NCI-H2107 (cell line): Measurements from ENCODE around the gene SCLY.

ENCODE experiments used
- DNase-seq: peaks from one replicate; lab custom pipeline; 2025; lab: John Stamatoyannopoulos, UW

The SCLY gene

DNA sequence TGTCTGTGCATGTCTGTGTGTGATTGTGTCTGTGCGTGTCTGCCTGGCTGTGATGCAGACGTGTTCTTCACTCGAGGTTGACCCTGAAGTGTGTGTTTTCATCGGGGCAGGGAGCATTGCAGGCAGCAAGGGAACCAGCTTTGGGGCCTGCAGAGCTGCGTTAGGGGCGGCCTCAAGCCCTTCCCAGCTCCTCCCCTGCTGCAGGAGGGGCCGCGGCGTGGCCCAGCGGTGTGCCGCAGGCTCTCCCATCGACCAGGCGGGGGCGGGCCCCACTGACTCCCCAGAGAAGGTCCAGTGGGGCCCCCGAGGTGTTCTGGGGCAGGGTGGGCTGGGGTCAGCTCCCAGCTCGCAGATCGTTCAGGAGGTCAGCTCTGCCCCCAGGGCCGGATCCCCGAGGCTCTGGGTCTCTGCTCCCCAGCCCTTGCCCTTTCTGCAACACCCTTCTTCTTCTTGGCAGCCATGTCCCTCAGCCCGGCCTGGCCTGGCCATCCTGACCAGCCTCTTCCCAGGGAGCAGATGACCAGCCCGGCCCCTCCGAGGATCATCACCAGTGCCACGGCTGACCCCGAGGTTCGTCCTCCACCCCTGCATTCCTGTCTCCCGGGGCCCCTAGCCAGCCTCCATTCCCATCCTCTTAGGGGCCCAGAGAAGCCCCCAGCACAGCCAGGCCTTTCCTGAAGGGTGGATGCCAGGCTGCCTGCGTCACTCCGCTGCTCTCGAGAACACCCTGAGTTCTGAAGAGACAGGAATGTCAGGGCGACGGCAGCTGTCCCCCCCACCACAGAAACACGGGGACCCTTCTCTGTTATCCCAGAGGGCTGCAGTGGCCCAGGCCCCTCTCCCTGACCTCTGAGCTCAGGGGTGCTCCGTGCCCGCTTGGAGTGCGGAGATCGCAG is 66.6 kb downstream of the SCLY start:
- DNase-seq = no peak

GRCh38 chr2:238128061-238128440 is 67.2 kb downstream of the SCLY start:
- no peak for DNase-seq

DNA sequence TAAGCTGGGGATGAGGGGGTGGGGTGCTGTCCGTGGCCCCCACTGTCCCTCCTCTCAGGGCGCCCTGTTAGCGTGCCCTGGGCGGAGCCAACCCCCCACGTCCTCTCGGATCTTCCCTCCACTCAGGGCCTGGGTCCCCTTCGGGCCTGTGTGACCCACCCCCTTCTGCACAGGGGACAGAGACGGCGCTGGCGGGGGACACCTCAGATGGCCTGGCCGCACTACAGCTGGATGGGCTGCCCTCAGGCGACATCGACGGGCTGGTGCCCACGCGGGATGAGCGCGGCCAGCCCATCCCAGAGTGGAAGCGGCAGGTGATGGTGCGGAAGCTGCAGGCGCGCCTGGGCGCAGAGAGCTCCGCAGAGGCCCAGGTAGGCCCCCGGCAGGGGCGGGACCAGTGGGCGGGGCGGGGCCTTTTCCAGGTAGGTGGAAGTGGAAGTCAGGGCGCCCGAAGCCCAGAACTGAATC is 67.8 kb downstream of the SCLY start:
- no peak for DNase-seq

DNA sequence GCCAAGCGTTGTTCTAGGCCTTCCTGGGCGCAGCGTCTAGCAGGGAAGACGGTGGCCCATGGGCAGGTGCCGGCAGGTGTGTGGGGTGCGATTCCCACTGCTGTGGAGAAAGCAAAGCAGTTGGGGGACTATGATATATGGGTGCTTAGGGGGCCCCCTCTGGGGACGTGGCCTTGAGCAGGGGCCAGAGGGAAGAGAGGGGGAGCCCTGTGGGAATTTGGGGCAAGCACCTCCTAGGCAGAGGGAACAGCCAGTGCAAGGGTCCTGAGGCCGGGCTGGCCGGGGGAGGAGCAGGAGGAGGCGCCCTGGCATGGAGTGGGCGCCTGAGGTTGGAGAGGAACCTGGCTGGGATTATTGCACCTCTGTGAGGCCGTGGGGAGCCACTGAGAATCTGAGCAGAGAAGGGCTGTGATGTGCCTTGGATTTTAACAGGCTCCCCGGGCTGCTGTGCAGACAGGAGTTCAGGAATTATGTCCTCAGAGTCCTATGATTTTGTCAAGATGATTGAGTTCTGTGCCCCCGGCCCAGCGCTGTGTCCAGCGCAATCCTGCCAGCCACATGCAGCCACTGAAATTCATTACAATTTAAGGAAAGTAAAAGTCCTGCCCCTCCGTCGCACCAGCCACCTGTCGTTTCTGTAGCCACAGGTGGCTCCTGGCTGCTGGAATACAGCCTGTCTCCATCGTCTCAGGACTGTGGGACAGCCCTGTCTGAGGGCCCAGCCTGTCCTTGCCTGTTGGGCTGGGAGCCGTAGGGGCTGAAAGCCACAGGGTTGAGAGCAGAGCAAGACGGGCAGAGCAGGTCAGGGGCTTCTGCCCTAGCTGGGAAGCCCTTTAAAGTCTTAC is 68.6 kb downstream of the SCLY start:
- no peak for DNase-seq

GRCh38 chr2:238130111-238130695 is 69.4 kb downstream of the SCLY start:
- no peak for DNase-seq

DNA sequence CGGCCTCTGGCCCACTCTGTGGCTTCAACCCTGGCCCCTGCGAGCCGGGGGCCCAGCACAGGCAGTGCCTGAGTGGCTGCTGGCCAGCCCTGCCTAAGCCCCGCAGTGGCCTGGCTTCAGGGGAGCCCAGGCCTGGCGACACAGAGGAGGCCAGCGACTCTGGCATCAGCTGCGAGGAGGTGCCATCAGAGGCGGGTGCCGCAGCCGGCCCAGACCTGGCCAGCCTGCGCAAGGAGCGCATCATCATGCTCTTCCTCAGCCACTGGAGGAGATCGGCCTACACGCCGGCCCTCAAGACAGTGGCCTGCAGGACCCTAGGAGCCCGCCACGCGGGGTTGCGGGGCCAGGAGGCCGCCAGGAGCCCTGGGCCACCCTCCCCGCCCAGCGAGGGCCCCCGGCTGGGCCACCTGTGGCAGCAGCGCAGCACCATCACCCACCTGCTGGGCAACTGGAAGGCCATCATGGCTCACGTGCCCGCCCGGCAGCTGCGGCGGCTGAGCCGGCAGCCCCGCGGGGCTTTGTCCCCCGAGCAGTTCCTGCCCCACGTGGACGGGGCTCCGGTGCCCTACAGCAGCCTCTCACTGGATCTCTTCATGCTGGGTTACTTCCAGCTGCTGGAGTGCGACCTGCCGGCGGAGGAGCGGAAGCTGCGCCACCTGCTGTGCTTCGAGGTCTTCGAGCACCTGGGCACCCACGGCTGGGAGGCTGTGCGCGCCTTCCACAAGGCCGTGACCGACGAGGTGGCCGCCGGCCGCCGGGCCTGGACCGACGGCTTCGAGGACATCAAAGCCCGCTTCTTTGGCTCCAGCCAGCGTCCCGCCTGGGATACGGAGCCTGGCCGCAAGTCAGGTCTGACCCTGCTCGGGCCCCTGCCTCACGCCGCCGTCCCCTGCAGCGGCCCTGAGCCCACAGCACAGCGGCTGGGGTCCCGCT is 70.2 kb downstream of the SCLY start:
- DNase-seq = no peak

DNA sequence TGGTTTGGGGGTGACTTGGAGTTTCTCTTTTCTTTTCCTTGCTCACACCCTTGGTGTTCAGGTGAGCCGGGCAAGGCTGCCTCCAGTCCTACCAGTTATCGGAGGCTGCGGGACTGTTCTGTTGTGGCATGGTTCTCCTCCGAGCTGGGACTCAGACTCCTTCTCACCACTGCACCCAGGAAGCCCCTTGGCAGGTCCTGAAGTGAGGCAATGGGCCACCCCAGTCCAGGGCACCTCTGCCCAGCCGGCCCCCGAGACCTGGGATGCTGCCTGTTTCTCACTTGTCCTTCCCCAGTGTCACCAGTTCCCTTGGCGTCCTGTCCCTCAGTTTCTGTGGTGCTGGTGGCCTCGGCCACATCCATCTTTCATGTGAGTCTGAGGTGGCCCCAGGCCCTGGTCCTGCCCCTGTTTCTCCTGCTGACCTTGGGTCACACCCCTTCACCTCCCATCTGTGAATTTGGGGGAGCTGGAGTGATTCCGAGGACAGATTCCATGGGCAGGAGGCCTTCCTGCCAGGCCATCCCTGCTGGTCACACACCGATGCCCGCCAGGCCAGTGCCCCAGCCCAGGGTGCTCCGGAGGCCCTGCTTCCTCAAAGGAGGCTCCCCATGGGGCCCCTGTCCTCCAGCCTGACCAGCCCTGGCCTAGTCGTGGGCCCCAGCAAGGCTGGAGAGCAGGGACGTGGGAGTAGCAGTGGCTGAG is 71.1 kb downstream of the SCLY start:
- DNase-seq = no peak

DNA sequence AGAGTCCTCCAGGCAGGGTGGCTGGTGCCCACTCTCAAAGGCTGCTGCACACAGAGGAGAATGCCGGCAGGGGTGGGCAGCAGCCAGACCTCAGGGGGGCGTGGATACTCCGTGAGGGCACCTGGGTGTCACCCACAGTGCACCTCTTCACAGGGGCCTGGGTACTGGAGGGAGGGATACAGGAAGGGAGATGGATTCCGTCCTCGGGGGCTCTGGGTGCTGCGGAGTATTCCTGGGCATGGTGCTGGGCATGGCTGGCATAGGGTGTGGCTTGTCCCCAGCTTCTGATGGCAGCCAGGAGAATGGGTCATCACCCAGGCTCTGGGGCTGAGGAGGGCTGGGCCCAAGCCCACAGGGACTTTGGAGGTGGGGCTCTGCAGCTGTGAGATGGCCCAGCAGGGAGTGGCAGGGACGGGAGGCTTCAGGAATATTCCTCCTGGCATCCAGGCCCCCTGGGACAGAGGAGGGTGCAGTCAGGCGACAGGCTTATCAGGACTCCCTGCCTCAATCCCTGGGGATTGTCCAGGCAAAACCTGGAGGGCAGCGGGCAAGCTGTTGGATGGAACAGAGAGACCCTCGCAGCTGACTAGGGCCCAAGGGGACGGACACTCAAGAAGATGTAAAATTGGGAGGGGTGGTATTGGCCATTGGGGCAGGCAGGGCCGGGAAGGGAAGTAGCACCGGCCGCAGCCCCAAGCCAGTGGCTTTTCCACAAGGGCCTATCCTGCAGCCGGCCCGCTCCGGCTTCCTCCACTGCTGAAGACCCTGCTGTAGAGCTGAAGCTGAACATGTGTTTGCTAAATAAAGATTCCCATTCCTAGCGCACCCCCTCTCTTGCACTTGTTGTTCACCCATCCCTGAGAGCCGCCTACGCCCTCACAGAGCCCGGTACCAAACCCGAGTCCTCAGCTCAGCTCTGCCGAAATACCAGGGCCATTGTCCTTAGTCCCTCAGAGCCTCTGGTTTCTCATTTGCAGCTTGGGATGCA is 72.0 kb downstream of the SCLY start:
- DNase-seq = no peak

DNA sequence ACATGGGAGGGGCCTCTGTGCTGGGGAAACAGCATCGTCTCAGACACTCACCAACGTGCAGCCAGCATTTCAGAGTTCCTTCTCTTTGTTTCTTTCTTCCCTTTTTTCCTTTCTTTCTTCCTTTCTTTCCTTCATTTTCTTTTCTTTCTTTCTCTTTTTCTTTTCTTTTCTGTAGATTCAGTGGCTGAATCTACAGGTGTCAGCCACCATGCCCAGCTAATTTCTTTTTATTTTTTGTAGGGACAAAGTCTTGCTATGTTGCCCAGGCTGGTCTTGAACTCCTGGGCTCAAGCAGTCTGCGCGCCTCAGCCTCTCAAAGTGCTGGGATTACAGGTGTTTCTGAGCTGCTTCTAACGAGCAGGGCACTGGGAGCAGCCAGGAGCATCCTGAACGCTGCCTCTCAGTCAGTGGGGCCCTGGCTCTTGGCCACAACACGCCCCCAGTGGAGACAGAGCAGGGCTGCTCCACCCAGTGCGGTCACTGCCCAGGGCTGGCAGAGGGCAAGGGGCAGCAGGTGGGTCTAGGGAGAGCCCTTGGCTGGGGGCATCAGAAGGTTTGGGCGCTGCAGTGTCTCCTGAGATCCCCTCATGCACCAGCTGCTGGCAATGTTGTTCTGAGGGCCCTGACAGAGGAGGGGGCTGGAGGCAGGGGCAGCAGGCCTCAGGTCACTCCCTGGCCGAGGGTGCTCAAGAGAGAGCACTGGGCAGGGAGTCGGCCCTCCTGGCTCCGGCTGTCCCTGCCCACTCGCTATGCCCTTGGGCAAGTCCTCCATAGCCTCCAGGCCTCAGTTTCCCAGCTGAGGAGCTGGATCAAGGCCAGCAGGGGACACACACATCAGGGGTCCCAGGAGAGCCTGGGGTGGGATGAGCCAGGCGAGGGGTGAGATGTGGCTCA is 72.9 kb downstream of the SCLY start:
- no peak for DNase-seq

- no peak for DNase-seq
These were observed 73.6 kb downstream of the SCLY start for GRCh38 chr2:238134393-238134785.

DNA sequence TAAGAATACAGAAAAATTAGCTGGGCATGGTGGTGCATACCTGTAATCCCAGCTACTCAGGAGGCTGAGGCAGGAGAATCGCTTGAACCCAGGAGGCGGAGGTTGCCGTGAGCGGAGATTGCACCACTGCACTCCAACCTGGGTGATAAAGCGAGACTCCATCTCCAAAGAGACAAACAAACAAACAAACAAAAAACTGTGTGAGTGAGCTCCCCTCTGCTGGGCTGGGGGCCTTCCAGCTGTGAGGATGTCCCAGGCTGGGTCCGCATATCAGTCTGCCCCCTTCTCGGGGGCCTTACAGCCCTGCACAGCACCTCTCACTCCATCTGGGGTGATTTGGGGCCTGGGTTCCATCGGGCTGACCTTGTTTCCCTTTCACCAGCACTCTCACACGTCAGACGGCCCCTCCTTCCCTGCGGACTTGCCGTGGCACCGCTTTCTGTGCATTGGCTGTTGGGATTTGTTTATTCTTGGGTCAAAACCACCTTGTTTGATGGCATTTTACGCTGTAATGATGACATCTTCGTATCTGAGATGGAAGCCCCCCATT is 74.9 kb downstream of the SCLY start:
- DNase-seq = no peak

GRCh38 chr2:238136820-238137537 is 76.2 kb downstream of the SCLY start:
- DNase-seq = no peak

GRCh38 chr2:238137885-238138284 is 77.1 kb downstream of the SCLY start:
- DNase-seq = no peak

DNA sequence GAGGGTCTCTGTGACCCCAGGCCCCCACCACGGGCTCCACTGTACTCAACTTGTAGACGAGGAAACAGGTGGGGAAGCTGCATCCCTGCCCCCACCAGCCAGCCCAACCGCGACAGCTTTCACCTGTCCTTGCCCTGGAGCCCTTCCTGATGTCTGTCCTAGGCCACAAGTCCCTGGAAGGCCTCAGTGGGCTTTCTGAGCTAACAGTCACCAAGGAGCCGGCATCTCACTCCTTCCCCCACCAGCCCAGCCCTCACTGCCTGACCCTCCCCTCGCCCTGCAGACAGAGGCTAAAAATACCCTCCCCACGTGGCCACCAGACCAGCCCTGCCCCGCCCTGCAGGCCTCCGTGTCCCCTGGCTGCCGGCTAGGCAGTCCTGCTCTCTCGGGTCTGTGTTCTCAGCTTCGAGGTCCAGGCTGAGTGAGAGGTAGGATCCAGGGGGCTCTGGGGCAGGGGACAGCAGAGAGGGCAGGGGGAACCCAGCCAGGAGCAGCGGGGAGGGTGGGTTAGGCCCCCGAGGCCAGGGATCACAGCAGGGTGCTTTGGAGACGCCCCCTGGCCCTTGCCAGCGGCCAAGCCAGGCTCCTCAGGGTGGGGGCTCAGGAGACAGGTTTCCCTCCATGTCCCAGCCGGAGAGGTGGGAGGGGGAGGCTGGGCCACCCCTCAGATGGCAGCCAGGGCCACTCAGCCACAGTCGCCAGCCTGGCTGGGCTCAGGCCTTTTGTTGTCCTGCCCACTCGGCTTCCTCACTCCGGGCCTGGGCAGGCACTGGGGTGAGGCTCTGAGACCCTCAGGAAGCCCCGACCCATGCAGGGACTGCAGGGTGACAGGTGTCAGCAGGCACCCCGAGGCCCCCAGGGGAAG is 77.8 kb downstream of the SCLY start, which contains the start of gene KLHL30:
TSS of gene KLHL30 (plus strand) at position 338 of the 865 bp plus-strand sequence. CDS start 2,087 bp downstream, outside the sequence.
- no peak for DNase-seq

GRCh38 chr2:238139196-238140039 is 78.6 kb downstream of the SCLY start:
- DNase-seq = no peak

- DNase-seq = no peak
These were observed 79.2 kb downstream of the SCLY start for GRCh38 chr2:238140040-238140439.
